HL-60 (cell line): ENCODE measurements around the gene PIN1.
A peak's percentile ranks its signal among the peaks of the same experiment; 100 is the strongest.

ENCODE experiments used
- DNase-seq, 2 experiments: peaks; one replicate each; pipeline ENCODE4 v3.0.0-alpha.2; 2010 to 2020; ENCODE audit warnings: low read depth in 1 of 2, low spot score in 1 of 2
- H3K27ac ChIP-seq: fragments of 250-450 bp; sonication (Bioruptor Pico); replicated peaks from 2 replicates; pipeline ENCODE4 v1.5.1; 2020; ENCODE audit warnings: mild to moderate bottlenecking, moderate library complexity
- H3K27me3 ChIP-seq: fragments of 250-450 bp; sonication (Bioruptor Pico); 2 replicates; pipeline ENCODE4 v1.5.1; 2021; ENCODE audit warnings: mild to moderate bottlenecking, moderate library complexity; ENCODE audit not compliant: insufficient read depth, poor library complexity, severe bottlenecking
- H3K4me3 ChIP-seq: replicated peaks from 2 replicates; pipeline ENCODE4 v1.5.1; 2011; ENCODE audit warnings: mild to moderate bottlenecking, control low read depth, low read length; ENCODE audit not compliant: insufficient read depth
- GABPA ChIP-seq: IDR thresholded peaks from 2 replicates; pipeline ENCODE4 v1.6.1; 2012; ENCODE audit warnings: low read depth
- POLR2AphosphoS5 ChIP-seq: IDR thresholded peaks from 2 replicates; pipeline ENCODE4 v1.6.1; 2012; ENCODE audit warnings: low read depth
- SPI1 ChIP-seq: IDR thresholded peaks from 2 replicates; pipeline ENCODE4 v1.6.1; 2012; ENCODE audit warnings: low read depth, mild to moderate bottlenecking, borderline replicate concordance
- TF ChIP-seq, protein P1 (sequence below): IDR thresholded peaks from one replicate; pipeline ENCODE4 v1.5.1; 2011; ENCODE audit warnings: low read length, control low read depth, inconsistent platforms; ENCODE audit not compliant: insufficient read depth
- TF ChIP-seq, protein P2 (sequence below): IDR thresholded peaks from 2 replicates; pipeline ENCODE4 v1.6.1; 2012; ENCODE audit warnings: low read depth; ENCODE audit not compliant: insufficient replicate concordance

PIN1 gene

DNA sequence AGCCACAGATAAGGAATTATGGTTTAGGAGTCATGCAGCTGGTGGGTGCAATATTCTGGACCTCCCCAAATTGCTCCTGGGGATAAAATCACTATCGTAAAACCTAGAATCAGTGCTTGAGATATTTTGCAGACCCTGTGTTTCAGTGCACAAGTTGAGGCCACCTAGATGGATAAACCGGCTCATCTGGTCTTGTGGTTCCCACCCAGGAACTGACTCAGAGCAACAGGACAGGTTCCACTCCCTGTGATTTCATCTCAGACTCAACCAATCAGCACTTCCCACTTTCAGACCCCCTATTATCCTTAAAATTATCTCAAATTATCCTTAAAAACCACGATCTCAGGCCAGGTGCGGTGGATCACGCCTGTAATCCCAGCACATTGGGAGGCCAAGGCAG, 37.2 kb upstream of the PIN1 start:
- Histone ChIP-seq H3K4me3 (no peak overlapping the region), H3K27ac (peak overlapping the region; percentile 55), H3K27me3 (peaks cover 2% of the 10 kb centered on the region)
- no peak for DNase-seq
- TF ChIP-seq, protein P1, sequence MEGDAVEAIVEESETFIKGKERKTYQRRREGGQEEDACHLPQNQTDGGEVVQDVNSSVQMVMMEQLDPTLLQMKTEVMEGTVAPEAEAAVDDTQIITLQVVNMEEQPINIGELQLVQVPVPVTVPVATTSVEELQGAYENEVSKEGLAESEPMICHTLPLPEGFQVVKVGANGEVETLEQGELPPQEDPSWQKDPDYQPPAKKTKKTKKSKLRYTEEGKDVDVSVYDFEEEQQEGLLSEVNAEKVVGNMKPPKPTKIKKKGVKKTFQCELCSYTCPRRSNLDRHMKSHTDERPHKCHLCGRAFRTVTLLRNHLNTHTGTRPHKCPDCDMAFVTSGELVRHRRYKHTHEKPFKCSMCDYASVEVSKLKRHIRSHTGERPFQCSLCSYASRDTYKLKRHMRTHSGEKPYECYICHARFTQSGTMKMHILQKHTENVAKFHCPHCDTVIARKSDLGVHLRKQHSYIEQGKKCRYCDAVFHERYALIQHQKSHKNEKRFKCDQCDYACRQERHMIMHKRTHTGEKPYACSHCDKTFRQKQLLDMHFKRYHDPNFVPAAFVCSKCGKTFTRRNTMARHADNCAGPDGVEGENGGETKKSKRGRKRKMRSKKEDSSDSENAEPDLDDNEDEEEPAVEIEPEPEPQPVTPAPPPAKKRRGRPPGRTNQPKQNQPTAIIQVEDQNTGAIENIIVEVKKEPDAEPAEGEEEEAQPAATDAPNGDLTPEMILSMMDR = no peak
- TF ChIP-seq SPI1 (no peak), POLR2AphosphoS5 (no peak), GABPA (no peak)
- TF ChIP-seq, protein P2, sequence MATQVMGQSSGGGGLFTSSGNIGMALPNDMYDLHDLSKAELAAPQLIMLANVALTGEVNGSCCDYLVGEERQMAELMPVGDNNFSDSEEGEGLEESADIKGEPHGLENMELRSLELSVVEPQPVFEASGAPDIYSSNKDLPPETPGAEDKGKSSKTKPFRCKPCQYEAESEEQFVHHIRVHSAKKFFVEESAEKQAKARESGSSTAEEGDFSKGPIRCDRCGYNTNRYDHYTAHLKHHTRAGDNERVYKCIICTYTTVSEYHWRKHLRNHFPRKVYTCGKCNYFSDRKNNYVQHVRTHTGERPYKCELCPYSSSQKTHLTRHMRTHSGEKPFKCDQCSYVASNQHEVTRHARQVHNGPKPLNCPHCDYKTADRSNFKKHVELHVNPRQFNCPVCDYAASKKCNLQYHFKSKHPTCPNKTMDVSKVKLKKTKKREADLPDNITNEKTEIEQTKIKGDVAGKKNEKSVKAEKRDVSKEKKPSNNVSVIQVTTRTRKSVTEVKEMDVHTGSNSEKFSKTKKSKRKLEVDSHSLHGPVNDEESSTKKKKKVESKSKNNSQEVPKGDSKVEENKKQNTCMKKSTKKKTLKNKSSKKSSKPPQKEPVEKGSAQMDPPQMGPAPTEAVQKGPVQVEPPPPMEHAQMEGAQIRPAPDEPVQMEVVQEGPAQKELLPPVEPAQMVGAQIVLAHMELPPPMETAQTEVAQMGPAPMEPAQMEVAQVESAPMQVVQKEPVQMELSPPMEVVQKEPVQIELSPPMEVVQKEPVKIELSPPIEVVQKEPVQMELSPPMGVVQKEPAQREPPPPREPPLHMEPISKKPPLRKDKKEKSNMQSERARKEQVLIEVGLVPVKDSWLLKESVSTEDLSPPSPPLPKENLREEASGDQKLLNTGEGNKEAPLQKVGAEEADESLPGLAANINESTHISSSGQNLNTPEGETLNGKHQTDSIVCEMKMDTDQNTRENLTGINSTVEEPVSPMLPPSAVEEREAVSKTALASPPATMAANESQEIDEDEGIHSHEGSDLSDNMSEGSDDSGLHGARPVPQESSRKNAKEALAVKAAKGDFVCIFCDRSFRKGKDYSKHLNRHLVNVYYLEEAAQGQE = no peak

DNA sequence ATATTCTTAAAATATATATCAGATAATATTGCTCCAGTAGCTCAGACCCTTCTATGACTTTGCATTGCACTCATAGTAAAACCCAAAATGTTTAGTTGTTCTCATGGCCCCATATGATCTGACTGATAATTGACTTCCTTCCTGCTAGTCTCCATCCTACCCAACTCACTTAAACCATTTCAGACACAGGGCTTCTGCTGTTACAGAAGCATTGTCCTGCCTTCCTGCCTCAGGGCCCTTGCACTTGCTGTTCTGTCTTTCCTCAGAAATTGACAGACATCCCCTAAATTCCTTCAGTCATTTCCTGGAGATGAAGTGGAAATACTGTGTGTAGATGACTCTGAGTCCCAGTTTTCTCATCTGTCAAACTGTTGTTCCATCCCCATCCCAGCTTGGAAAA, 36.0 kb upstream of the PIN1 start:
- no peak overlapping the region for H3K4me3 ChIP-seq

DNA sequence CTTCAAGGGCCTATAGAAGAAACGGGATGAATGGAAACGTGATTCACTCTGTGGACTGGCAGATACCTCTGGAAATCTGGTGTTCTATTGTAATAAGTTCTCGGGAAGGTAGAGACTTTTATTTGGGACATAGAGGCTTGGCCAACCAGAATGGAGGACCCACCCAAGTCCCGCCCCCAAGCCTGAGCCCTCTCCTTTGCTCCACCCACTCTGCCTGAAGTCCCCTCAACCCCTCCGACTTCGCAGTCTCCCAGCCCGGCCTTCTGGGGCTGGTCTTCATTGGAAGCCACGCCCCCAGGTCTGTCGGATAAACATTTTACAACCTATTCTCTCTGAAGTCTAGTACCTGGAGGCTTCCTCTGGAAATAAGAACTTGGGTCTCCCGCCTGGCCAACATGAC, 33.1 kb upstream of the PIN1 start:
- H3K4me3 ChIP-seq = no peak overlapping the region
- no peak for DNase-seq
- H3K27me3 ChIP-seq = no peaks in the 10 kb centered on the region
- H3K27ac ChIP-seq = no peak overlapping the region
- no peak for TF ChIP-seq SPI1
- TF ChIP-seq, protein P2 = no peak
- TF ChIP-seq, protein P1 = no peak
- TF ChIP-seq POLR2AphosphoS5 = no peak
- no peak for TF ChIP-seq GABPA

More for the DNA sequence above, 36.0 kb upstream of the PIN1 start:
- H3K27me3 ChIP-seq = no peaks in the 10 kb centered on the region
- no peak for DNase-seq
- H3K27ac ChIP-seq = peak overlapping the region; percentile 55
- TF ChIP-seq POLR2AphosphoS5 (no peak), SPI1 (no peak), GABPA (no peak)
- TF ChIP-seq, protein P1 = no peak
- TF ChIP-seq, protein P2 = no peak
